HL-60 (cell line): ENCODE measurements around the gene HOXD12.

Experiments used
- CTCF ChIP-seq: IDR thresholded peaks from one replicate; pipeline ENCODE4 v1.5.1; 2011; ENCODE audit warnings: low read length, control low read depth, inconsistent platforms; ENCODE audit not compliant: insufficient read depth
- GABPA ChIP-seq: IDR thresholded peaks from 2 replicates; pipeline ENCODE4 v1.6.1; 2012; ENCODE audit warnings: low read depth
- POLR2AphosphoS5 ChIP-seq: IDR thresholded peaks from 2 replicates; pipeline ENCODE4 v1.6.1; 2012; ENCODE audit warnings: low read depth
- REST ChIP-seq: IDR thresholded peaks from 2 replicates; pipeline ENCODE4 v1.6.1; 2012; ENCODE audit warnings: low read depth; ENCODE audit not compliant: insufficient replicate concordance
- SPI1 ChIP-seq: IDR thresholded peaks from 2 replicates; pipeline ENCODE4 v1.6.1; 2012; ENCODE audit warnings: low read depth, mild to moderate bottlenecking, borderline replicate concordance

- TF ChIP-seq CTCF (no peak), REST (no peak), POLR2AphosphoS5 (no peak), GABPA (no peak), SPI1 (no peak)
These were observed 17.1 kb upstream of the HOXD12 start for GRCh38 chr2:176082525-176082823.
